CD4-positive, alpha-beta T cell treated with Interleukin-4 for 4 hours (primary cell): ENCODE results near the gene PCDHGB7.
"Not testable (repeated sequence)": the region's sequence is repeated elsewhere in the genome, so short reads cannot be mapped to it uniquely, and the experiment has no call there.

Experiments used
- DNase-seq: peaks from one replicate; pipeline ENCODE4 v3.0.0-alpha.2; 2020

PCDHGB7 gene

DNA sequence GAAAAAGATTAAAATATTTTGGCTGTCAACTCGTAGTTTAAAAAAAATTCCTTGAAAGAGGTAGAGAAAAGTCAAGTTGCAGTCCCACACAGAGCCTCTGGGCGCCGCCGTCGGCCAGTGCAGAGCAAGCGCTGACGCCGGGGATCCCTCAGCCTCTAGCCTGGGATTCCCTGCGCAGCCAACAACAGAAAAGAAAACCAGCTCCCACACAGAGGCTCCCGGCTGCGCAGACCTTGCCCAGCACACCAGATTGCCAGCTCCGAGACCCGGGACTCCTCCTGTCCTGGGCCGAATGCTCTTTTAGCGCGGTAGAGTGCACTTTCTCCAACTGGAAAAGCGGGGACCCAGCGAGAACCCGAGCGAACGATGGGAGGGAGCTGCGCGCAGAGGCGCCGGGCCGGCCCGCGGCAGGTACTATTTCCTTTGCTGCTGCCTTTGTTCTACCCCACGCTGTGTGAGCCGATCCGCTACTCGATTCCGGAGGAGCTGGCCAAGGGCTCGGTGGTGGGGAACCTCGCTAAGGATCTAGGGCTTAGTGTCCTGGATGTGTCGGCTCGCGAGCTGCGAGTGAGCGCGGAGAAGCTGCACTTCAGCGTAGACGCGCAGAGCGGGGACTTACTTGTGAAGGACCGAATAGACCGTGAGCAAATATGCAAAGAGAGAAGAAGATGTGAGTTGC lies at the start of gene PCDHGB7:
PCDHGB7 (plus strand) TSS at position 184 of the 679 bp plus-strand sequence; CDS start at position 367, 183 bp downstream.
- DNase-seq, result peak; percentile 36

DNA sequence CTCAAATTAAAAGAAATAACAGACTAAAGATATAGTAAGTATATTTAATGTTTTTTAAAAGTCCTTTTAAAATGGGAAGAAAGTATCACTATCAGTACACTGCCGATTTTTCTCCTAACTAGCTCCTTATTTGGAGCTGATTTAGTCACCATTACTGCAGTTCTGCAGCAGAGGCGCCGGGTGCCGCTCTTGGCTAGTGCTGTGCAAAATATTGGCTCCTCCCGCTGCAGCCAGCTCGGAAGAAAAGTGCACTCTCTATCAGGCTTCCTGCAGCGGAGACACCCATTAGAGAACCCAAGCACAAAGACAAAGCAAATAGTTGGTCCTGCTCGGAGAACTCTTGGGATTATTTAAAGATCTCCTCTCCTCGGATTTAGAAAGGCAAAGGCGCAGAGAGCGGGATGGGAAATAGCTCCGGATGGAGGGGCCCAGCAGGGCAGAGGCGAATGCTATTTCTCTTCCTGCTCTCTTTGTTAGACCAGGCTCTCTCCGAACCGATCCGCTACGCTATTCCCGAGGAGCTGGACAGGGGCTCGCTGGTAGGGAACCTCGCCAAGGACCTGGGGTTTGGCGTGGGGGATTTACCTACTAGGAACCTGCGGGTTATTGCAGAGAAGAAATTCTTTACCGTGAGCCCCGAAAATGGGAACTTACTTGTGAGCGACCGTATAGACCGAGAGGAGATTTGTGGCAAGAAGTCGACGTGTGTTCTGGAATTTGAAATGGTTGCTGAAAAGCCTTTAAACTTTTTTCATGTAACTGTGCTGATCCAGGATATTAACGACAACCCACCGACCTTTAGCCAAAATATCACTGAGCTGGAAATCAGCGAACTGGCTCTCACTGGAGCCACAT lies 47.3 kb upstream of the PCDHGB7 start, which contains the start of gene PCDHGB3:
PCDHGB3 (plus strand) TSS at position 249 of the 855 bp plus-strand sequence; CDS start at position 402, 153 bp downstream.
- DNase-seq, result peak; percentile 39

DNA sequence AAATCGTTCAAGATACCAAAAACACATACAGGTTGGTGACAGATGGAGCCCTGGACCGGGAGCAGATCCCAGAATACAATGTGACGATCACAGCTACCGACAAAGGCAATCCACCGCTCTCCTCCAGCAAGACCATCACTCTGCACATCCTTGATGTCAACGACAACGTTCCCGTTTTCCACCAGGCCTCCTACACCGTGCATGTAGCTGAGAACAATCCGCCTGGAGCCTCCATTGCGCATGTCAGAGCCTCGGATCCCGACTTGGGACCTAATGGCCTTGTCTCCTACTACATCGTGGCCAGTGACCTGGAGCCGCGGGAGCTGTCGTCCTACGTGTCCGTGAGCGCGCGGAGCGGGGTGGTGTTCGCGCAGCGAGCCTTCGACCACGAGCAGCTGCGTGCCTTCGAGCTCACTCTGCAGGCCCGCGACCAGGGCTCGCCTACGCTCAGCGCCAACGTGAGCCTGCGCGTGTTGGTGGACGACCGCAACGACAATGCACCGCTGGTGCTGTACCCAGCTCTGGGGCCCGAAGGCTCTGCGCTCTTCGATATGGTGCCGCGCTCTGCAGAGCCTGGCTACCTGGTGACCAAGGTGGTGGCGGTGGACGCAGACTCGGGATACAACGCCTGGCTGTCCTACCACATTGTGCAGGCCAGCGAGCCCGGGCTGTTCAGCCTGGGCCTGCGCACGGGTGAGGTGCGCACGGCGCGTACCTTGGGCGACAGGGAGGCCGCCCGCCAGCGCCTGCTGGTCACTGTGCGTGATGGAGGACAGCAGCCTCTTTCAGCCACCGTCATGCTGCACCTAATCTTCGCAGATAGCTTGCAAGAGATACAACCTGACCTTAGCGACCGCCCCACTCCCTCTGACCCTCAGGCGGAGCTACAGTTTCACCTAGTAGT lies 45.7 kb upstream of the PCDHGB7 start:
- DNase-seq, result no peak

DNA sequence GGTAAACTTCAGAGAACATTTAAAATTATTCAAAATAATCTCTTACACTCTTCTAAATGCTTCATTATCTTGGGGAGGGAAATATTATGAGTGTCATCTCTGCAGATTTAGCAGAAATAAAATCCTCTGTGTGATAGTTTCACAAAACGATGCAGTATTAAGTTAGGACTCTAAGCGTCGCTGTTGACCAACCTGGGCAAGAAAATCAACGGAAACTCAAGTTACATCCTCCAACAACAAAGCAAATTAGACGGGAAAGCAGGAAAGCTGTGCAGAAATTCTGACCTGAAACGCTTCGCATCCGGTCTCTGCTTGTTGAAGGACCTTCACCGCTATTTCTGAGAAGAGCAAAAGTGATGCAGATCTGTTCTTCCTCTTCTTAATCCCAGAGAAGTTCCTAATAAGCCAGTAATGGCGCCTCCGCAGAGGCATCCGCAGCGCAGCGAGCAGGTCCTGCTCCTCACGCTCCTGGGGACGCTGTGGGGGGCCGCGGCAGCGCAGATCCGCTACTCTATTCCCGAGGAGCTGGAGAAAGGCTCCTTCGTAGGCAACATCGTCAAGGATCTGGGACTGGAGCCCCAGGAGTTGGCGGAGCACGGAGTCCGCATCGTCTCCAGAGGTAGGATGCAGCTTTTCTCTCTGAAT lies 43.7 kb upstream of the PCDHGB7 start, which contains the start of gene PCDHGA6:
PCDHGA6 (plus strand) TSS at position 219 of the 645 bp plus-strand sequence; CDS start at position 412, 193 bp downstream.
- DNase-seq, result no peak

DNA sequence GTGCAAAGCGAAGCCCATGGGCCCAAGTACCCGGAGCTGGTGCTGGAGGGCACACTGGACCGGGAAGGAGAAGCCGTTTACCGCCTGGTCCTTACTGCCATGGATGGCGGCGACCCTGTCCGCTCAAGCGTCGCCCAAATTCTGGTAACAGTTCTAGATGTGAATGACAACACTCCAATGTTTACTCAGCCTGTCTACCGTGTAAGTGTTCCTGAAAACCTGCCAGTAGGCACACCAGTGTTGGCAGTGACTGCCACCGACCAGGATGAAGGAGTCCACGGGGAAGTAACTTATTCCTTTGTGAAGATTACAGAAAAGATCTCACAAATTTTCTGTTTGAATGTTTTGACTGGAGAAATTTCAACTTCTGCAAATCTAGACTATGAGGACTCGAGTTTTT lies 42.9 kb upstream of the PCDHGB7 start:
- DNase-seq, result no peak

DNA sequence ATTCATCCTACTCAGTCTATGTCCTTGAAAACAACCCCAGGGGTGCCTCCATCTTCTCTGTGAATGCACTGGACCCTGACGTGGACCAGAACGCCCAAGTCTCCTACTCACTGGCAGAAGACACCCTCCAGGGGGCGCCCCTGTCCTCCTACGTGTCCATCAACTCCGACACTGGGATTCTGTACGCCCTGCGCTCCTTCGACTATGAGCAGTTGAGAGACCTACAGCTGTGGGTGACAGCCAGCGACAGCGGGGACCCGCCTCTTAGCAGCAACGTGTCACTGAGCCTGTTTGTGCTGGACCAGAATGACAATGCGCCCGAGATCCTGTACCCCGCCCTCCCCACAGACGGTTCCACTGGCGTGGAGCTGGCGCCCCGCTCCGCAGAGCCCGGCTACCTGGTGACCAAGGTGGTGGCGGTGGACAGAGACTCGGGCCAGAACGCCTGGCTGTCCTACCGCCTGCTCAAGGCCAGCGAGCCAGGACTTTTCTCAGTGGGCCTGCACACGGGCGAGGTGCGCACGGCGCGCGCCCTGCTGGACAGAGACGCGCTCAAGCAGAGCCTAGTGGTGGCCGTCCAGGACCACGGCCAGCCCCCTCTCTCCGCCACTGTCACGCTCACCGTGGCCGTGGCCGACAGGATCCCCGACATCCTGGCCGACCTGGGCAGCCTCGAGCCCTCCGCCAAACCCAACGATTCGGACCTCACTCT lies 41.9 kb upstream of the PCDHGB7 start:
- DNase-seq, result not testable (repeated sequence)

DNA sequence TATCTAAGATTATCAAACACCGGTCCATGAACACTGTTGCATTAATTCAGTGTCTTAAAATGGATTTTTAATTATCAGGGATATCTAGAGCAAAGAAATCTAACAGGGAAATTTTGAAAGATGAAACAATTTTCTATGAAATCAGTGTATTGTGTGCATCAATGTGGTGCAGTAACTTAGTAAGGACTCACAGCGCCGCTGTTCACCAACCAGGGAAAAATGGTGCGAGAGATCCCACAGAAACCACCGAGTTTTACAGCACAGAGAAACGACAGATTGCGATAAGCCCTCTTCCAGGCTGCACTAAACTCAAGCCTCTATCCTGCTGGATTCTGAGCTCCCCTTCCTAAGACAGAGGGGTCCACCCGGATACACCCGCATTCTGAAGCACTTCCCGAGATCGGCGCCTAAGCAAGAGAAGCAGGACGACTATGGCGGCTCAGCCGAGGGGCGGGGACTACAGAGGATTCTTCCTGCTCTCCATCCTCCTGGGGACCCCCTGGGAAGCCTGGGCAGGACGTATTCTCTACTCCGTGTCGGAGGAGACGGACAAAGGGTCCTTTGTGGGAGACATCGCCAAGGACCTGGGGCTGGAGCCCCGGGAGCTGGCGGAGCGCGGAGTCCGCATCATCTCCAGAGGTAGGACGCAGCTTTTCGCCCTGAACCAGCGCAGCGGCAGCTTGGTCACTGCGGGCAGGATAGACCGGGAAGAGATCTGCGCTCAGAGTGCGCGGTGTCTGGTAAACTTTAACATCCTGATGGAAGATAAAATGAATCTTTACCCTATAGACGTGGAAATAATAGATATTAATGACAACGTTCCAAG lies 34.8 kb upstream of the PCDHGB7 start, which contains the start of gene PCDHGA7:
PCDHGA7 (plus strand) TSS at position 274 of the 826 bp plus-strand sequence; CDS start at position 432, 158 bp downstream.
- no peak for DNase-seq

DNA sequence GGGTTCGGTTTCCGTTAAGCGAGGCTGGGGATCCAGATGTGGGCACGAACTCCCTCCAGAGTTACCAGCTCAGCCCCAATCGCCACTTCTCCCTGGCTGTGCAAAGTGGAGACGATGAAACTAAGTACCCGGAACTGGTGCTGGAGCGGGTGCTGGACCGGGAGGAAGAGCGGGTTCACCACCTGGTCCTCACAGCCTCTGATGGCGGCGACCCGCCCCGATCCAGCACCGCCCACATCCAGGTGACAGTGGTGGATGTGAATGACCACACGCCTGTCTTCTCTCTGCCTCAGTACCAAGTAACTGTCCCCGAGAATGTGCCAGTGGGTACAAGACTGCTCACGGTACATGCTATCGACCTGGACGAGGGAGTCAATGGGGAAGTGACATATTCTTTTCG lies 34.1 kb upstream of the PCDHGB7 start:
- DNase-seq, result no peak

DNA sequence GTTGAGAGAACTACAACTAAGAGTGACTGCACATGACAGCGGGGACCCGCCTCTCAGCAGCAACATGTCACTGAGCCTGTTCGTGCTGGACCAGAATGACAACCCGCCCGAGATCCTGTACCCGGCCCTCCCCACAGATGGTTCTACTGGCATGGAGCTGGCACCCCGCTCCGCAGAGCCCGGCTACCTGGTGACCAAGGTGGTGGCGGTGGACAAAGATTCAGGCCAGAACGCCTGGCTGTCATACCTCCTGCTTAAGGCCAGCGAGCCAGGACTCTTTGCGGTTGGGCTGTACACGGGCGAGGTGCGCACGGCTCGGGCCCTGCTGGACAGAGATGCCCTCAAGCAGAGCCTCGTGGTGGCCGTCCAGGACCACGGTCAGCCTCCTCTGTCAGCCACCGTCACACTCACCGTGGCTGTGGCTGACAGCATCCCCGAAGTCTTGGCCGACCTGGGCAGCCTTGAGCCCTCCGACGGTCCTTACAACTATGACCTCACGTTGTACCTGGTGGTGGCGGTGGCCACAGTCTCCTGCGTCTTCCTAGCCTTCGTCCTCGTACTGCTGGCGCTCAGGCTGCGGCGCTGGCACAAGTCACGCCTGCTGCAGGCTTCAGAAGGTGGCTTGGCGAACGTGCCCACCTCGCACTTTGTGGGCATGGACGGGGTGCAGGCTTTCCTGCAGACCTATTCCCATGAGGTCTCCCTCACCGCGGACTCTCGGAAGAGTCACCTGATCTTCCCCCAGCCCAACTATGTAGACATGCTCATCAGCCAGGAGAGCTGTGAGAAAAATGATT lies 32.8 kb upstream of the PCDHGB7 start:
- no peak for DNase-seq

DNA sequence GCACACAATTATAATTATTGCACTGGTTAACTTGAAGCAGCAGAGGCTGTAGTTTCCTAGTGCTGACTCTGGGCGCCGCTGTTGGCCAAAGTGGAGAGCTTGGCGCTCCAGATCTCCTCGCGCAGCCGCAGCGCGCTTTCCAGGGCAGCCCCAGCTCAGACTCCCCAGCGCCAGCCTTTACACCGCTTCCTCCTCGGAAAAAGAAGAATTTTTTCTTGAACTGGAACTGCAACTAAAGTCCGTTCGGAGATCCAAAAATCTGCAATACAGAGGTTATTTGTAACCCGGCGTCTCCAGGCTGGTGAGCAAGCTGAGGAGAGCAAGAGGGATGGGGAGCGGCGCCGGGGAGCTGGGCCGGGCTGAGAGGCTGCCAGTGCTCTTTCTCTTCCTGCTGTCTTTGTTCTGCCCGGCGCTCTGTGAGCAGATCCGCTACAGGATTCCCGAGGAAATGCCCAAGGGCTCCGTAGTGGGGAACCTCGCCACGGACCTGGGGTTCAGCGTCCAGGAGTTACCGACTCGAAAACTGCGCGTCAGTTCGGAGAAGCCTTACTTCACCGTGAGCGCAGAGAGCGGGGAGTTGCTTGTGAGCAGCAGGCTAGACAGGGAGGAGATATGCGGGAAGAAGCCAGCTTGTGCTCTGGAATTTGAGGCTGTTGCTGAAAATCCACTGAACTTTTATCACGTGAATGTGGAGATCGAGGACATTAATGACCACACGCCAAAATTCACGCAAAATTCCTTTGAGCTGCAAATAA lies 29.7 kb upstream of the PCDHGB7 start, which contains the start of gene PCDHGB4:
PCDHGB4 (plus strand) TSS at position 142 of the 755 bp plus-strand sequence; CDS start at position 329, 187 bp downstream.
- DNase-seq, result peak; percentile 6

DNA sequence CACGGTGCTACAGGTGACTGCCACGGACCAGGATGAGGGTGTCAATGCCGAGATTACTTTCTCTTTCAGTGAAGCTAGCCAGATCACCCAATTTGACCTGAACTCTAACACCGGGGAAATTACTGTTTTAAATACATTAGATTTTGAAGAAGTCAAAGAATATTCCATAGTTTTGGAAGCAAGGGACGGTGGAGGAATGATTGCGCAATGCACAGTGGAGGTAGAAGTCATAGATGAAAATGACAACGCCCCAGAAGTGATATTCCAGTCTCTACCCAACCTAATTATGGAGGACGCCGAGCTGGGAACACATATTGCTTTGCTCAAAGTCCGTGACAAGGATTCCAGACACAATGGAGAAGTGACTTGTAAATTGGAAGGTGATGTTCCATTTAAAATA lies 28.8 kb upstream of the PCDHGB7 start:
- DNase-seq, result no peak

DNA sequence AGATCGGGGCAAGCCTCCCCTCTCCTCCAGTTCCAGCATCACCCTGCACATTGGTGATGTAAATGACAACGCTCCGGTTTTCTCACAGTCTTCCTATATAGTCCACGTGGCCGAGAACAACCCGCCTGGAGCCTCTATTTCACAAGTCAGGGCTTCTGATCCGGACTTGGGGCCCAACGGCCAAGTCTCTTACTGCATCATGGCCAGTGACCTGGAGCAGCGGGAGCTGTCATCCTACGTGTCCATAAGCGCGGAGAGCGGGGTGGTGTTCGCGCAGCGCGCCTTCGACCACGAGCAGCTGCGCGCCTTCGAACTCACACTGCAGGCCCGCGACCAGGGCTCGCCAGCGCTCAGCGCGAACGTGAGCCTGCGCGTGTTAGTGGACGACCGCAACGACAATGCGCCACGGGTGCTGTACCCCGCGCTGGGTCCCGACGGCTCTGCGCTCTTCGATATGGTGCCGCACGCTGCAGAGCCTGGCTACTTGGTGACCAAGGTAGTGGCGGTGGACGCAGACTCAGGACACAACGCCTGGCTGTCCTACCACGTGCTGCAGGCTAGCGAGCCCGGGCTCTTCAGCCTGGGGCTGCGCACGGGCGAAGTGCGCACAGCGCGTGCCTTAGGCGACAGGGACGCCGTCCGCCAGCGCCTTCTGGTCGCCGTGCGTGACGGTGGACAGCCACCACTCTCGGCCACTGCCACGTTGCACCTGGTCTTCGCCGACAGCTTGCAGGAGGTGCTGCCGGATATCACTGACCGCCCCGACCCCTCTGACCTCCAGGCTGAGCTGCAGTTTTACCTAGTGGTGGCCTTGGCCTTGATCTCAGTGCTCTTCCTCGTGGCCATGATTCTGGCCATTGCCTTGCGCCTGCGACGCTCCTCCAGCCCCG lies 28.1 kb upstream of the PCDHGB7 start:
- no peak for DNase-seq

DNA sequence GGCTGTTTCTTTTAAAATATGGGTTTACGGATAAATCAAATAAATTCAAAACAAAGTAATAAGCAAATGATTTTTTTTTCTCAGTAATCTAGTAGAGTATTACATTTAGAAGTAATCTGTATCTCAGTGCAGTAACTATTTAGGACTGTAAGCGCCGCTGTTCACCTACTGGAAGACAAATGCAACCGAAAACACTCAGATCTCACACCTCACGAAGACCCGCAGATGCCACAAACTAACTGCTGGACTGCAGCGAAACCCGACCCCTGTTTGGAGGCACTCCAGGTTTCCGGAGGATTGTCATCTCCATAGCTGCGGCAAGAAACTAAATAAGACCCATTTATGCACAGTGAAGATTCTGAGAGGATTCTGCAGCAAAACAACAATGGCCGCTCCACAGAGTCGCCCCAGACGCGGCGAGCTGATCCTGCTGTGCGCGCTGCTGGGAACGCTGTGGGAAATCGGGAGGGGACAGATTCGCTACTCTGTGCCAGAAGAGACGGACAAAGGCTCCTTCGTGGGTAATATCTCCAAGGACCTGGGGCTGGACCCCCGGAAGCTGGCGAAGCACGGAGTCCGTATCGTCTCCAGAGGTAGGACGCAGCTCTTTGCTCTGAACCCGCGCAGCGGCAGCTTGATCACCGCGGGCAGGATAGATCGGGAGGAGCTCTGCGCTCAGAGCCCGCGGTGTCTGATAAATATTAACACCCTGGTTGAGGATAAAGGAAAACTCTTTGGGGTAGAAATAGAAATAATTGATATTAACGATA lies 24.9 kb upstream of the PCDHGB7 start, which contains the start of gene PCDHGA8:
PCDHGA8 (plus strand) TSS at position 205 of the 770 bp plus-strand sequence; CDS start at position 386, 181 bp downstream.
- no peak for DNase-seq

DNA sequence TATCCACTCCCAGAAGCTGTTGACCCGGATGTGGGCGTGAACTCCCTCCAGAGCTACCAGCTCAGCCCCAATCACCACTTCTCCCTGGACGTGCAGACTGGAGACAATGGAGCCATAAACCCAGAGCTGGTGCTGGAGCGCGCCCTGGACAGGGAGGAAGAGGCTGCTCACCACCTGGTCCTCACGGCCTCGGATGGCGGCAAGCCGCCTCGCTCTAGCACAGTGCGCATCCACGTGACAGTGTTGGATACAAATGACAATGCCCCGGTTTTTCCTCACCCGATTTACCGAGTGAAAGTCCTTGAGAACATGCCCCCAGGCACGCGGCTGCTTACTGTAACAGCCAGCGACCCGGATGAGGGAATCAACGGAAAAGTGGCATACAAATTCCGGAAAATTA lies 24.2 kb upstream of the PCDHGB7 start:
- DNase-seq, result no peak

DNA sequence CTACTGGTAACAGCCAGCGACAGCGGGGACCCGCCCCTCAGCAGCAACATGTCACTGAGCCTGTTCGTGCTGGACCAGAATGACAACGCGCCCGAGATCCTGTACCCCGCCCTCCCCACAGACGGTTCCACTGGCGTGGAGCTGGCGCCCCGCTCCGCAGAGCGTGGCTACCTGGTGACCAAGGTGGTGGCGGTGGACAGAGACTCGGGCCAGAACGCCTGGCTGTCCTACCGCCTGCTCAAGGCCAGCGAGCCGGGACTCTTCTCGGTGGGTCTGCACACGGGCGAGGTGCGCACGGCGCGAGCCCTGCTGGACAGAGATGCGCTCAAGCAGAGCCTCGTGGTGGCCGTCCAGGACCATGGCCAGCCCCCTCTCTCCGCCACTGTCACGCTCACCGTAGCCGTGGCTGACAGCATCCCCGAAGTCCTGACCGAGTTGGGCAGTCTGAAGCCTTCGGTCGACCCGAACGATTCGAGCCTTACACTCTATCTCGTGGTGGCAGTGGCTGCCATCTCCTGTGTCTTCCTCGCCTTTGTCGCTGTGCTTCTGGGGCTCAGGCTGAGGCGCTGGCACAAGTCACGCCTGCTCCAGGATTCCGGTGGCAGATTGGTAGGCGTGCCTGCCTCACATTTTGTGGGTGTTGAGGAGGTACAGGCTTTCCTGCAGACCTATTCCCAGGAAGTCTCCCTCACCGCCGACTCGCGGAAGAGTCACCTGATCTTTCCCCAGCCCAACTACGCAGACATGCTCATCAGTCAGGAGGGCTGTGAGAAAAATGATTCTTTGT lies 22.9 kb upstream of the PCDHGB7 start:
- DNase-seq, result not testable (repeated sequence)
